Neural cell (in vitro differentiated cells): ENCODE data around the gene CAV3. TPM values are rescaled to one million over a fixed set of nuclear protein-coding genes. Genes with fewer than 3 reads are reported as not detected.

ENCODE experiments used
- H2AFZ ChIP-seq: fragments of 200-600, 300-800 bp; sonication (generic), shearing (Covaris generic); 2 replicates; pipeline ENCODE4 v1.6.0; 2014; ENCODE audit warnings: low read depth, mild to moderate bottlenecking, antibody characterized with exemption, low read length, moderate library complexity
- H3F3A ChIP-seq: fragments of 200-600 bp; shearing (Covaris generic); 2 replicates; pipeline ENCODE4 v1.6.1; 2016; ENCODE audit warnings: mild to moderate bottlenecking, moderate library complexity, mixed read lengths, antibody characterized with exemption, low read length; ENCODE audit not compliant: insufficient read depth, poor library complexity, severe bottlenecking
- H3K27ac ChIP-seq: fragments of 200-600, 300-800 bp; sonication (generic), shearing (Covaris generic); 2 replicates; pipeline ENCODE4 v1.5.1; 2014; ENCODE audit warnings: mild to moderate bottlenecking, low read length, moderate library complexity
- H3K27me3 ChIP-seq: fragments of 300-800, 200-600 bp; sonication (generic), shearing (Covaris generic); 2 replicates; pipeline ENCODE4 v1.6.0; 2014; ENCODE audit warnings: mild to moderate bottlenecking, low read depth, low read length, moderate library complexity; ENCODE audit not compliant: insufficient read depth
- H3K36me3 ChIP-seq: fragments of 300-800, 200-600 bp; sonication (generic), shearing (Covaris generic); 2 replicates; pipeline ENCODE4 v1.5.1; 2014; ENCODE audit warnings: mild to moderate bottlenecking, antibody characterized with exemption, low read length, moderate library complexity; ENCODE audit not compliant: insufficient read depth
- H3K4me2 ChIP-seq: fragments of 300-800, 200-600 bp; sonication (generic), shearing (Covaris generic); 2 replicates; pipeline ENCODE4 v1.6.0; 2014; ENCODE audit warnings: mild to moderate bottlenecking, low read length
- H3K4me3 ChIP-seq: fragments of 300-800, 200-600 bp; sonication (generic), shearing (Covaris generic); 2 replicates; pipeline ENCODE4 v1.5.1; 2014; ENCODE audit warnings: mild to moderate bottlenecking, low read length, moderate library complexity
- H3K79me2 ChIP-seq: fragments of 200-600 bp; shearing (Covaris generic); replicated peaks from 2 replicates; pipeline ENCODE4 v1.6.0; 2014; ENCODE audit warnings: mild to moderate bottlenecking, low read length, moderate library complexity; ENCODE audit not compliant: insufficient read depth
- H3K9ac ChIP-seq: fragments of 300-800, 200-600 bp; sonication (generic), shearing (Covaris generic); 2 replicates; pipeline ENCODE4 v1.6.1; 2016; ENCODE audit warnings: mild to moderate bottlenecking, low read length, mixed read lengths
- H3K9me2 ChIP-seq: fragments of 200-600 bp; shearing (Covaris generic); 2 replicates; pipeline ENCODE4 v1.6.1; 2016; ENCODE audit warnings: mild to moderate bottlenecking, low read length, mixed read lengths; ENCODE audit not compliant: insufficient read depth
- H3K9me3 ChIP-seq: fragments of 200-600, 300-800 bp; sonication (generic), shearing (Covaris generic); 2 replicates; pipeline ENCODE4 v1.6.1; 2016; ENCODE audit warnings: mild to moderate bottlenecking, mixed run types, low read length, moderate library complexity, mixed read lengths
- H4K20me1 ChIP-seq: fragments of 200-600 bp; shearing (Covaris generic); 2 replicates; pipeline ENCODE4 v1.6.1; 2016; ENCODE audit warnings: mild to moderate bottlenecking, mixed run types; ENCODE audit not compliant: insufficient read depth
- EP300 ChIP-seq: fragments of 450-650 bp; conservative IDR thresholded peaks from 2 replicates; pipeline ENCODE4 v1.6.1; 2014; ENCODE audit warnings: antibody characterized with exemption, mild to moderate bottlenecking, moderate library complexity; ENCODE audit not compliant: poor library complexity, severe bottlenecking
- EZH2 ChIP-seq: fragments of 200-600, 300-800 bp; shearing (Covaris generic), sonication (generic); IDR thresholded peaks from 2 replicates; pipeline ENCODE4 v1.6.1; 2014; ENCODE audit warnings: antibody characterized with exemption, low read length, borderline replicate concordance, mild to moderate bottlenecking; ENCODE audit not compliant: insufficient read depth, poor library complexity, severe bottlenecking
- MXI1 ChIP-seq: fragments of 450-650 bp; conservative IDR thresholded peaks from 2 replicates; pipeline ENCODE4 v1.6.1; 2014; ENCODE audit warnings: antibody characterized with exemption, mild to moderate bottlenecking; ENCODE audit not compliant: poor library complexity, severe bottlenecking
- POLR2AphosphoS5 ChIP-seq: IDR thresholded peaks from 2 replicates; pipeline ENCODE4 v1.6.1; 2012
- RAD21 ChIP-seq: fragments of 450-650 bp; conservative IDR thresholded peaks from 2 replicates; pipeline ENCODE4 v1.6.1; 2014; ENCODE audit warnings: antibody characterized with exemption, mild to moderate bottlenecking, moderate library complexity
- REST ChIP-seq: IDR thresholded peaks from 2 replicates; pipeline ENCODE4 v1.6.1; 2012; ENCODE audit warnings: borderline replicate concordance
- SMC3 ChIP-seq: fragments of 450-650 bp; conservative IDR thresholded peaks from 2 replicates; pipeline ENCODE4 v1.6.1; 2014; ENCODE audit warnings: antibody characterized with exemption, mild to moderate bottlenecking, moderate library complexity; ENCODE audit not compliant: poor library complexity
- TAF1 ChIP-seq: IDR thresholded peaks from 2 replicates; pipeline ENCODE4 v1.6.1; 2012; ENCODE audit warnings: low read depth
- polyA plus RNA-seq: library from polyadenylated mRNA; depleted of rRNA; stranded (reverse); fragments of >200 nt; gene quantifications from 2 replicates; pipeline ENCODE4 v1.2.3, GENCODE V29; 2014
- TF ChIP-seq, protein P1 (sequence below): fragments of 450-650 bp; IDR thresholded peaks from 2 replicates; pipeline ENCODE4 v1.5.1; 2014; ENCODE audit warnings: antibody characterized with exemption, mild to moderate bottlenecking, moderate library complexity; ENCODE audit not compliant: poor library complexity, severe bottlenecking

Gene CAV3
- polyA plus RNA-seq, 1 donor from 2014 or later: not detected

DNA sequence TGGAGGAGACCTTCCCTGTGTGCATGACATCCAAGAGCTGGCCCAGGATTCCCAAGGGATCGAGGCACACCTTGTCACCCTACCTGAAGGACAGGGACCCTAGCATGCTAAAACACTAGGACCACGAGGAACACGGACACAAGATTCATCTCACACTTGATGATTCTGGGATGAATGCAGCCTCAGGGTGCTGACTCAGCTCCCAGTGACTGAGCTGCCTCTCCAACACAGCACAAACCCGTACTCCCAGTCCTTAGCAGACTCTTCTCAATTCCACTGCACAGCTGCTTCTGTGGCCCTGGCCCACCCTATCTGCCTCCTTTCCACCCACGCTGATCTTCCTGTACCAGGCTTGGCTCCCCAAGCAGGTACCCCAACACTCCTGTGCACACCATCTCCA is 44.9 kb downstream of the CAV3 start:
- no peak overlapping the region for H3K27ac ChIP-seq
- no peak for TF ChIP-seq SMC3
- TF ChIP-seq EP300: no peak
- no peaks in the 10 kb centered on the region for H3K9me3 ChIP-seq
- H3K4me3 ChIP-seq: no peak overlapping the region
- H3K79me2 ChIP-seq: no peaks in the 10 kb centered on the region
- no peaks in the 10 kb centered on the region for H3K27me3 ChIP-seq
- no peaks in the 10 kb centered on the region for H4K20me1 ChIP-seq
- no peaks in the 10 kb centered on the region for H3F3A ChIP-seq
- no peak overlapping the region for H3K9ac ChIP-seq
- no peaks in the 10 kb centered on the region for H3K9me2 ChIP-seq
- no peak overlapping the region for H2AFZ ChIP-seq
- H3K4me2 ChIP-seq: no peak overlapping the region
- no peaks in the 10 kb centered on the region for H3K36me3 ChIP-seq

- Histone ChIP-seq H3K9me2 (no peaks in the 10 kb centered on the region), H3F3A (no peaks in the 10 kb centered on the region), H3K27ac (no peak overlapping the region), H3K4me2 (no peak overlapping the region), H2AFZ (no peak overlapping the region), H3K4me3 (no peak overlapping the region), H3K9me3 (no peaks in the 10 kb centered on the region), H3K9ac (no peak overlapping the region), H3K79me2 (no peaks in the 10 kb centered on the region), H3K27me3 (no peaks in the 10 kb centered on the region), H3K36me3 (no peaks in the 10 kb centered on the region), H4K20me1 (no peaks in the 10 kb centered on the region)
- TF ChIP-seq EP300 (no peak), EZH2 (no peak), SMC3 (no peak), REST (no peak), MXI1 (no peak), RAD21 (no peak), TAF1 (no peak), POLR2AphosphoS5 (no peak)
- TF ChIP-seq, protein P1, sequence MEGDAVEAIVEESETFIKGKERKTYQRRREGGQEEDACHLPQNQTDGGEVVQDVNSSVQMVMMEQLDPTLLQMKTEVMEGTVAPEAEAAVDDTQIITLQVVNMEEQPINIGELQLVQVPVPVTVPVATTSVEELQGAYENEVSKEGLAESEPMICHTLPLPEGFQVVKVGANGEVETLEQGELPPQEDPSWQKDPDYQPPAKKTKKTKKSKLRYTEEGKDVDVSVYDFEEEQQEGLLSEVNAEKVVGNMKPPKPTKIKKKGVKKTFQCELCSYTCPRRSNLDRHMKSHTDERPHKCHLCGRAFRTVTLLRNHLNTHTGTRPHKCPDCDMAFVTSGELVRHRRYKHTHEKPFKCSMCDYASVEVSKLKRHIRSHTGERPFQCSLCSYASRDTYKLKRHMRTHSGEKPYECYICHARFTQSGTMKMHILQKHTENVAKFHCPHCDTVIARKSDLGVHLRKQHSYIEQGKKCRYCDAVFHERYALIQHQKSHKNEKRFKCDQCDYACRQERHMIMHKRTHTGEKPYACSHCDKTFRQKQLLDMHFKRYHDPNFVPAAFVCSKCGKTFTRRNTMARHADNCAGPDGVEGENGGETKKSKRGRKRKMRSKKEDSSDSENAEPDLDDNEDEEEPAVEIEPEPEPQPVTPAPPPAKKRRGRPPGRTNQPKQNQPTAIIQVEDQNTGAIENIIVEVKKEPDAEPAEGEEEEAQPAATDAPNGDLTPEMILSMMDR: no peak
These were observed 46.7 kb downstream of the CAV3 start for GRCh38 chr3:8780279-8780678.
